Ishikawa (cell line): ENCODE results near the gene C21orf58.

Experiments
- CEBPB ChIP-seq: IDR thresholded peaks from 2 replicates; pipeline ENCODE4 v1.6.1; 2012
- CREB1 ChIP-seq: IDR thresholded peaks from 2 replicates; pipeline ENCODE4 v1.6.1; 2012; ENCODE audit warnings: low read depth
- EGR1 ChIP-seq: IDR thresholded peaks from 2 replicates; pipeline ENCODE4 v1.6.1; 2012
- EP300 ChIP-seq: IDR thresholded peaks from 2 replicates; pipeline ENCODE4 v1.6.1; 2012; ENCODE audit warnings: borderline replicate concordance
- FOXM1 ChIP-seq: IDR thresholded peaks from 2 replicates; pipeline ENCODE4 v1.6.1; 2012; ENCODE audit warnings: low read depth, borderline replicate concordance
- NFIC ChIP-seq: IDR thresholded peaks from 2 replicates; pipeline ENCODE4 v1.6.1; 2012
- RAD21 ChIP-seq: IDR thresholded peaks from 2 replicates; pipeline ENCODE4 v1.6.1; 2012; ENCODE audit warnings: low read depth
- TAF1 ChIP-seq: IDR thresholded peaks from 2 replicates; pipeline ENCODE4 v1.6.1; 2012; ENCODE audit warnings: low read depth, mild to moderate bottlenecking
- TCF12 ChIP-seq: IDR thresholded peaks from 2 replicates; pipeline ENCODE4 v1.6.1; 2012; ENCODE audit warnings: low read depth
- TEAD4 ChIP-seq: IDR thresholded peaks from 2 replicates; pipeline ENCODE4 v1.6.1; 2012
- YY1 ChIP-seq: IDR thresholded peaks from 2 replicates; pipeline ENCODE4 v1.6.1; 2012; ENCODE audit warnings: low read depth
- ZBTB7A ChIP-seq: IDR thresholded peaks from 2 replicates; pipeline ENCODE4 v1.6.1; 2012; ENCODE audit warnings: low read depth
- TF ChIP-seq, protein P1 (sequence below): IDR thresholded peaks from 2 replicates; pipeline ENCODE4 v1.6.1; 2012
- TF ChIP-seq, protein P2 (sequence below): IDR thresholded peaks from 2 replicates; pipeline ENCODE4 v1.6.1; 2012; ENCODE audit warnings: low read depth, mild to moderate bottlenecking
- TF ChIP-seq, protein P3 (sequence below): IDR thresholded peaks from 2 replicates; pipeline ENCODE4 v1.6.1; 2012

The C21orf58 gene

DNA sequence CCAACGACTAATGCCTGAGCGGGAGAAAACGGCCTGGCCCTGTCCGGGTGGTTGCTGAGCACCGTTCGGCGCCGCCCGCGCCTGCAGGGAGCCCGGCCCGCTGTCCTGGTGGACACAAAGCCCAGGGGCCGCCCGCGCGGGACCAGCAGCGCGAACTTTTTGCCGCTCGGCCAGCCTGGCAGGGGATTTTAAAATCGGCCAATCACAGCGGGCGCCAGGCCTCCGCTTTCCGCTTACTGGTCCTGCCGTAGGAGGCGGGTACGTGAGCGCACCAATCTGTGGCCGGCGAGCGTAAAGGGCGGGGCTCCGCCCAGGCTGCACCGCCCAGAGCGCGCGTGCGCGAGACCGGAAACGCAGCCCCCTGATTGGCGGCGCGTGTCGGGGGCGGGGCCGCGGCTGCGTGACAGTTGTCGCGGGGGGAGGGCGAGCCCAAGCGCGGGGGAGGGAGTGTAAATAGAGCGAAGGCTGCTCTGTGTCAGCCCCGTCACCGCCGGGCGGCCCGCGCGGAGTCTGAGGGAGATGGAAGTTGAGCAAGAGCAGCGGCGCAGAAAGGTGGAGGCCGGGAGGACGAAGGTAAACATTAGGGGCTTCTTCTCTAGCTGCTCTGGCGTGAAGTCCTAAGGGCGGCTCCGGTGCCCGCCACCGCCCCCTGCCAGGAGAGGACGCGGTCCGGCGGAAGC, at the start of gene C21orf58, which contains the start of gene PCNT:
C21orf58 (minus strand) TSS at position 161 of the 680 bp plus-strand sequence. CDS start 1,132 bp downstream, outside the sequence.
PCNT (plus strand) TSS at position 447 of the 680 bp plus-strand sequence; CDS start at position 520, 73 bp downstream.
- TF ChIP-seq CEBPB: no peak
- no peak for TF ChIP-seq NFIC
- TF ChIP-seq, protein P1, sequence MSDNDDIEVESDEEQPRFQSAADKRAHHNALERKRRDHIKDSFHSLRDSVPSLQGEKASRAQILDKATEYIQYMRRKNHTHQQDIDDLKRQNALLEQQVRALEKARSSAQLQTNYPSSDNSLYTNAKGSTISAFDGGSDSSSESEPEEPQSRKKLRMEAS: peak; percentile 85
- peak; percentile 62; the same call in 1 of the 2 replicates for TF ChIP-seq TAF1
- peak; percentile 81 for TF ChIP-seq FOXM1
- peak; percentile 47; the same call in 1 of the 2 replicates for TF ChIP-seq EP300
- peak; percentile 9; the same call in 1 of the 2 replicates for TF ChIP-seq TCF12
- TF ChIP-seq EGR1: peak; percentile 68
- TF ChIP-seq TEAD4: no peak
- TF ChIP-seq YY1: no peak
- peak; percentile 44; the same call in 1 of the 2 replicates for TF ChIP-seq CREB1

DNA sequence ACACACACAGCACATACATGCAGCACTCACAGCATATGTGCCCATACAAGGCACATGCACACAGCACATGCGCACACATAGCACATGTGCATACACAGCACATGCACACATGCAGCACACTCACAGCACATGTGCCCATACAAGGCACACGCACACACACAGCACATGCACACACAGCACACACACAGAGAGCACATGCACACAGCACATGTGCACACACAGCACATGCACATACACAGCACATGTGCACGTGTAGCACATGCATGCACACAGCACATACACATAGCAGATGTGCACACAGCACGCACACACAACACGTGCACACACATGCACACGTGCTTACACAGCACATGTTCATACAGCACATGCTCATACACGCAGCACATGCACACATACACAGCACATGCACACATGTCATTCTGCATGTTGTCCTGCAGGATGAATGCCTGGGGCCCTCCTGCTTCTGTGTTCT, 48.4 kb upstream of the C21orf58 start:
- TF ChIP-seq CEBPB (no peak), YY1 (no peak)

DNA sequence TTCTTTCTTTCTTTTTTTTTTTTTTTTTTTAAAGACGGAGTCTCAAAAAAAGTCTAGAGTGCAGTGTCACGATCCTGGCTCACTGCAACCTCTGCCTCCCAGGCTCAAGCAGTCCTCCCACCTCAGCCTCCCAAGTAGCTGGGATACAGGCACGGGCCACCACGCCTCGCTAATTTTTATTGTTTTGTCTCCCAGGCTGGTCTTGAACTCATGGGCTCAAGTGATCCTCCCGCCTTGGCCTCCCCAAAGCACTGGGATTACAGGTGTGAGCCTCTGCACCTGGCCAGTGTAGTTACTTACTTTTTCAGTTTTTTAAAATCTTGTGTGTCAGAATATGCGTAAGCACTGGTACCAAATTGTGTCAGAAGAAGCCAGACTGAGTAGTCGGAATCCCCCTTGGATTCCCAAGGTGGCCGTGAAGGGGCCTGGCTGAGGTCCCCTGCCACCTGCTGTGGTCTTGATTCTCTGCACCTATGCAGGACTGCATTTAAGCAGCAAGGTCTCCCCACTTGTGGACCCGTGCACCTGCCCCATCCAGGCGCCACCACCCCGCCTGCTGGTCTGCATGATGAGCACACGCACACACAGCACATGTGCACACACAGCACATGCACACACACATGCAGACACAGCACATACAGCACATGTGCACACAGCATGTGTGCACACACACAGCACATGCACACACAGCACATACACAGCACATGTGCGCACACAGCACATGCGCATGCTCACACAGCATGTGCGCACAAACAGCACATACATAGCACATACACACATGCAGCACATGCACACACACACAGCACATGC, 47.7 kb upstream of the C21orf58 start:
- TF ChIP-seq ZBTB7A: no peak
- TF ChIP-seq CEBPB: no peak
- no peak for TF ChIP-seq CREB1
- no peak for TF ChIP-seq TCF12
- no peak for TF ChIP-seq TEAD4
- TF ChIP-seq, protein P1: no peak
- TF ChIP-seq EGR1: no peak
- no peak for TF ChIP-seq NFIC
- TF ChIP-seq, protein P2, sequence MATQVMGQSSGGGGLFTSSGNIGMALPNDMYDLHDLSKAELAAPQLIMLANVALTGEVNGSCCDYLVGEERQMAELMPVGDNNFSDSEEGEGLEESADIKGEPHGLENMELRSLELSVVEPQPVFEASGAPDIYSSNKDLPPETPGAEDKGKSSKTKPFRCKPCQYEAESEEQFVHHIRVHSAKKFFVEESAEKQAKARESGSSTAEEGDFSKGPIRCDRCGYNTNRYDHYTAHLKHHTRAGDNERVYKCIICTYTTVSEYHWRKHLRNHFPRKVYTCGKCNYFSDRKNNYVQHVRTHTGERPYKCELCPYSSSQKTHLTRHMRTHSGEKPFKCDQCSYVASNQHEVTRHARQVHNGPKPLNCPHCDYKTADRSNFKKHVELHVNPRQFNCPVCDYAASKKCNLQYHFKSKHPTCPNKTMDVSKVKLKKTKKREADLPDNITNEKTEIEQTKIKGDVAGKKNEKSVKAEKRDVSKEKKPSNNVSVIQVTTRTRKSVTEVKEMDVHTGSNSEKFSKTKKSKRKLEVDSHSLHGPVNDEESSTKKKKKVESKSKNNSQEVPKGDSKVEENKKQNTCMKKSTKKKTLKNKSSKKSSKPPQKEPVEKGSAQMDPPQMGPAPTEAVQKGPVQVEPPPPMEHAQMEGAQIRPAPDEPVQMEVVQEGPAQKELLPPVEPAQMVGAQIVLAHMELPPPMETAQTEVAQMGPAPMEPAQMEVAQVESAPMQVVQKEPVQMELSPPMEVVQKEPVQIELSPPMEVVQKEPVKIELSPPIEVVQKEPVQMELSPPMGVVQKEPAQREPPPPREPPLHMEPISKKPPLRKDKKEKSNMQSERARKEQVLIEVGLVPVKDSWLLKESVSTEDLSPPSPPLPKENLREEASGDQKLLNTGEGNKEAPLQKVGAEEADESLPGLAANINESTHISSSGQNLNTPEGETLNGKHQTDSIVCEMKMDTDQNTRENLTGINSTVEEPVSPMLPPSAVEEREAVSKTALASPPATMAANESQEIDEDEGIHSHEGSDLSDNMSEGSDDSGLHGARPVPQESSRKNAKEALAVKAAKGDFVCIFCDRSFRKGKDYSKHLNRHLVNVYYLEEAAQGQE: no peak
- TF ChIP-seq FOXM1: no peak
- TF ChIP-seq, protein P3, sequence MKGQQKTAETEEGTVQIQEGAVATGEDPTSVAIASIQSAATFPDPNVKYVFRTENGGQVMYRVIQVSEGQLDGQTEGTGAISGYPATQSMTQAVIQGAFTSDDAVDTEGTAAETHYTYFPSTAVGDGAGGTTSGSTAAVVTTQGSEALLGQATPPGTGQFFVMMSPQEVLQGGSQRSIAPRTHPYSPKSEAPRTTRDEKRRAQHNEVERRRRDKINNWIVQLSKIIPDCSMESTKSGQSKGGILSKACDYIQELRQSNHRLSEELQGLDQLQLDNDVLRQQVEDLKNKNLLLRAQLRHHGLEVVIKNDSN: no peak
- TF ChIP-seq RAD21: no peak
- TF ChIP-seq YY1: no peak

DNA sequence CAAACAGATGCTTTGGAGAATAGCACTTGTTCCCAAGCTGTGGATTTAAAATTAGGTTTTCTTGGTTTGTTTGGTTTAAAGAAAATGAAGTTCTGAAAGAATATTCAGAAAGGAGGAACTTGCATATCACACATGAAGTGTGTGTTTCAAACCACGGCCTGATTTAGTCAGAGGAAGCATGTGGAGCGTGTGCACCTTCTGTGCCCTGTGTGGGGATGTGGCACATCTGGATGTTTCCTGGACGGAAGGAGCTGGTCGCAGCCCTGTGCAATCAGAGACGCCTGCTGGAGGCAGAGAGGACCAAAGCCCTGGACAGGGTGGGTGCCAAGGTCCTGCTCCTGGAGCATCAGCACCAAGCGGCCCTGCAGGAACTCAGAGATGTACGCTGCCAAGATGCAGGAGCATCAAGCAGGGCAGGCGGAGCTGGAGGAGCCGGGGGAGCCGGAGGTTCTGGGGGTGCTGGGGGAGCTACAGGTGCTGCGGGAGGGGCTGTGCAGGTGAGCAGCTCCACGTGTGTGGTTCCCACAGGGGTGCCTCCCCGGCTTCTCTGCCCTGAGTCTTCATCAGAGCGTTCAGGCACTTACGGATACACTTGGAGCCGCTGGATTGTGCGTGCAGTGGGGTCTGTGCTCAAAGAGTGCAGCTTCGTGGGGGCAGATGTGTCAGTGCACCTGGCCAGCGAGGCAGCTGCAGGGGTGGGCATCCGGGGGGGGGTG, 46.0 kb upstream of the C21orf58 start:
- TF ChIP-seq TCF12 (no peak), NFIC (no peak), TAF1 (no peak), EP300 (no peak), CREB1 (no peak), ZBTB7A (no peak), YY1 (no peak), RAD21 (no peak), CEBPB (no peak), EGR1 (no peak), TEAD4 (no peak), FOXM1 (no peak)
- TF ChIP-seq, protein P1: no peak
- TF ChIP-seq, protein P3: no peak
- TF ChIP-seq, protein P2: no peak
